H1 (cell line): Measurements from ENCODE around the gene FOXO1. TPM values are rescaled to one million over a fixed set of nuclear protein-coding genes. Genes with fewer than 3 reads are reported as not detected.

Source experiments
- polyA plus RNA-seq, 7 experiments: library from polyadenylated mRNA; depleted of rRNA in 3 of 7; stranded (reverse) in 5 of 7; unstranded in 2 of 7; fragments of >200 nt in 5 of 7; fragments of 200-250 nt in 2 of 7; gene quantifications; 1 replicate in 5 of 7; 2 replicates in 1 of 7; 4 replicates in 1 of 7; pipeline versions ENCODE4 v1.2.1 to v1.2.3, GENCODE V29; 2011 to 2013; ENCODE audit warnings: missing spikeins in 2 of 7, mixed read lengths in 2 of 7
- total RNA-seq: library from RNA; stranded (reverse); fragmentation: NEBNext Ultra II Directional; extraction: Animal tissue kit (Norgen Biotek cat#: 25700); gene quantifications from 2 replicates; pipeline ENCODE4 v1.2.1, GENCODE V29; 2021
- TF ChIP-seq, protein P1 (sequence below): IDR thresholded peaks from 2 replicates; pipeline ENCODE4 v1.6.1; 2012; ENCODE audit warnings: inconsistent platforms

FOXO1 gene
- total and polyA plus RNA-seq, 2 of the 8 experiments (the other 6 are each of a cell fraction or from before 2014, with no cell fraction given) = 35.3 to 56.9 TPM

DNA sequence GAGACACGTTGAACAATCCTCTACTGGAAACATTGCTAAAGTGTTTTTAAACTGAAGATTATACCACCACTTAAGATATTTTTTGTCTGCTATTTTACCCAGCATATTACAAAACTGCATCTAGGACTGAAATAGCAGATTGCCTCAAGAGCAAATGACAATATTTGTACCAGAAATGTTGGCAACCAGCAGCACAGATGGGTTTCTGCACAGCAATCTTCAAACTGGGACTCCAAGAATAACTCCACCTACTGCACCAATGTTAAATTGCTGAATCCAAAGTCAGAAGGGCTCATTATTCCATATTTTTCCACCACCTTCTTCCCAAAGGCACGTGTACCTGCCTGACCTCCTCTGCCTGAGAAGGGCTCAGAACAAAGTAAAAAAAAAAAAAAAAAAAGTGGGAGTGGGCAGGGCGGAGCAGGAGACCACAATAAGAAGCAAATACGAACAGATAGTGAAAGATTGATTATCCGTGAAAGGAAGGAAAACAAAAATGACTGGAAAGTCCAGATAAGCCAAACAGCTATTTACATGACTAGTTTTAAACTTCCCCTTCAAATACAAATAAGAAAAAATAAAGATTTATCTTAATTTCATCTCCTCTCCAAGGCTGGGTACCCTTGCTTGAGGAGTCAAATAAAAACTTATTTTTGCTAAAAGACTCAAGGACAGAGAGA is 79.4 kb downstream of the FOXO1 start (continued):
- TF ChIP-seq, protein P1, sequence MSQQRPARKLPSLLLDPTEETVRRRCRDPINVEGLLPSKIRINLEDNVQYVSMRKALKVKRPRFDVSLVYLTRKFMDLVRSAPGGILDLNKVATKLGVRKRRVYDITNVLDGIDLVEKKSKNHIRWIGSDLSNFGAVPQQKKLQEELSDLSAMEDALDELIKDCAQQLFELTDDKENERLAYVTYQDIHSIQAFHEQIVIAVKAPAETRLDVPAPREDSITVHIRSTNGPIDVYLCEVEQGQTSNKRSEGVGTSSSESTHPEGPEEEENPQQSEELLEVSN = no peak
